Lower lobe of right lung (tissue), 2 donors: ENCODE measurements around the gene CACNA2D2. TPM values are rescaled to one million over a fixed set of nuclear protein-coding genes. Genes with fewer than 3 reads are reported as not detected.

ENCODE experiments used
- ATAC-seq, 2 donors: fragments of 200-7000 bp; cut with Tn5 transposase; one replicate each; pipeline ENCODE4 v1.9.1; 2020 to 2022; ENCODE audit warnings: mild to moderate bottlenecking in 2 of 2, moderate library complexity in 2 of 2
- DNase-seq: peaks from one replicate; pipeline ENCODE4 v3.0.0-alpha.2; 2020
- H3K27ac ChIP-seq: fragments of 200-600 bp; one replicate; pipeline ENCODE4 v1.8.0; 2022
- H3K27me3 ChIP-seq: fragments of 200-600 bp; one replicate; pipeline ENCODE4 v1.8.0; 2022; ENCODE audit warnings: low read depth
- H3K36me3 ChIP-seq: fragments of 200-600 bp; one replicate; pipeline ENCODE4 v1.8.0; 2022; ENCODE audit warnings: mild to moderate bottlenecking
- H3K4me1 ChIP-seq: fragments of 200-600 bp; one replicate; pipeline ENCODE4 v1.8.0; 2022
- H3K4me3 ChIP-seq: fragments of 200-600 bp; one replicate; pipeline ENCODE4 v1.8.0; 2022; ENCODE audit warnings: mild to moderate bottlenecking
- H3K9me3 ChIP-seq: fragments of 200-600 bp; one replicate; pipeline ENCODE4 v1.8.0; 2022
- intact Hi-C: fragments of 100-400 bp; cut with DNase I; formaldehyde crosslinking; loops from one replicate; pipeline ENCODE4 v1.11.0; 2022
- total RNA-seq: library from RNA; stranded (reverse); fragmentation: NEBNext Ultra II Directional; extraction: Animal tissue kit (Norgen Biotek cat#: 25700); gene quantifications from one replicate; pipeline ENCODE4 v1.2.1, GENCODE V29; 2021
- TF ChIP-seq, protein P1 (sequence below): fragments of 200-600 bp; IDR thresholded peaks from one replicate; pipeline ENCODE4 v1.8.0; 2022; ENCODE audit warnings: antibody characterized with exemption, mild to moderate bottlenecking
- donor health status: DM: no; HTN: yes; CAD: no; lungs with severe emphysema.

Gene CACNA2D2
- total RNA-seq, 1 donor from 2014 or later, result 105 TPM

DNA sequence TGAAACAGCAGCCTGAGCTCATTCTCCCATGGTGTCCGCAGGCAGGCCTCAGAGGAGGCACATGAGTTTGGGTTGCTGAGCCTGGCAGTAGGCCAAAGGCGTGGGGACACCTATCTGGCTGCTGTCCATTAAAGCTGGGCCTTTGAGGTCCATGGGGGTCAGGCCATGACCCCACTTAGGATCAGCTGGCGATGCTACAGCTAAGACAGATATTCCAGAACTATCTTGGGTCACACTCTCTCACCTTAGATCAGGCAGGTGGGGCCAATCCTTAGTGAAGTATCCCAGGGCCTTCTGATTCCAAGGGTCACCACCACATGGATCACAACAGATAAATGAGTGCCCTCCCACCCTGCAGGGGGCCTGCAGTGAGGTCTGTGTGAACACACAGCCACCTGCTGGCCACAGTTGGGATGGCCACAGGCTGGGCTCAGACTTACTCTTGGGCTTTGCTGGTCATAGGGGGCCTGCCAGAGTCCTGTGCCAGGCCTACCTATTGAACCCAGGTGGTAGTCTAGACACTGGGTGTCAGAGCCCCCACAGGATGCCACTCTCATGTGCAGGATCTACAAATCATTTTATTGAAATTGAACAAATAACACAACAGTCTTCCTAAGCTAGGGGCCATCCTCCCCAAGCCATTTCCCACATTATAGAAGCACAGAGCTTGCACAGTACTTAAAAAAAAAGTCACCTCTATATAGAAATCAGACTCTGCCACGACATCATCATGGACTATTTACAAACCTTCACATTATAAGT is 178.9 kb downstream of the CACNA2D2 start:
- ATAC-seq, result peak; percentile 7 to 9
- Histone ChIP-seq H3K9me3 (no peaks in the 10 kb centered on the region), H3K4me1 (peaks cover 75% of the 10 kb centered on the region), H3K4me3 (peak overlapping the region; percentile 9), H3K27ac (peak overlapping the region; percentile 98), H3K36me3 (peaks cover 28% of the 10 kb centered on the region), H3K27me3 (no peaks in the 10 kb centered on the region)
- intact Hi-C loops, result no loop called here
- TF ChIP-seq, protein P1, sequence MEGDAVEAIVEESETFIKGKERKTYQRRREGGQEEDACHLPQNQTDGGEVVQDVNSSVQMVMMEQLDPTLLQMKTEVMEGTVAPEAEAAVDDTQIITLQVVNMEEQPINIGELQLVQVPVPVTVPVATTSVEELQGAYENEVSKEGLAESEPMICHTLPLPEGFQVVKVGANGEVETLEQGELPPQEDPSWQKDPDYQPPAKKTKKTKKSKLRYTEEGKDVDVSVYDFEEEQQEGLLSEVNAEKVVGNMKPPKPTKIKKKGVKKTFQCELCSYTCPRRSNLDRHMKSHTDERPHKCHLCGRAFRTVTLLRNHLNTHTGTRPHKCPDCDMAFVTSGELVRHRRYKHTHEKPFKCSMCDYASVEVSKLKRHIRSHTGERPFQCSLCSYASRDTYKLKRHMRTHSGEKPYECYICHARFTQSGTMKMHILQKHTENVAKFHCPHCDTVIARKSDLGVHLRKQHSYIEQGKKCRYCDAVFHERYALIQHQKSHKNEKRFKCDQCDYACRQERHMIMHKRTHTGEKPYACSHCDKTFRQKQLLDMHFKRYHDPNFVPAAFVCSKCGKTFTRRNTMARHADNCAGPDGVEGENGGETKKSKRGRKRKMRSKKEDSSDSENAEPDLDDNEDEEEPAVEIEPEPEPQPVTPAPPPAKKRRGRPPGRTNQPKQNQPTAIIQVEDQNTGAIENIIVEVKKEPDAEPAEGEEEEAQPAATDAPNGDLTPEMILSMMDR, result peak; percentile 87
- DNase-seq, result peak; percentile 81

DNA sequence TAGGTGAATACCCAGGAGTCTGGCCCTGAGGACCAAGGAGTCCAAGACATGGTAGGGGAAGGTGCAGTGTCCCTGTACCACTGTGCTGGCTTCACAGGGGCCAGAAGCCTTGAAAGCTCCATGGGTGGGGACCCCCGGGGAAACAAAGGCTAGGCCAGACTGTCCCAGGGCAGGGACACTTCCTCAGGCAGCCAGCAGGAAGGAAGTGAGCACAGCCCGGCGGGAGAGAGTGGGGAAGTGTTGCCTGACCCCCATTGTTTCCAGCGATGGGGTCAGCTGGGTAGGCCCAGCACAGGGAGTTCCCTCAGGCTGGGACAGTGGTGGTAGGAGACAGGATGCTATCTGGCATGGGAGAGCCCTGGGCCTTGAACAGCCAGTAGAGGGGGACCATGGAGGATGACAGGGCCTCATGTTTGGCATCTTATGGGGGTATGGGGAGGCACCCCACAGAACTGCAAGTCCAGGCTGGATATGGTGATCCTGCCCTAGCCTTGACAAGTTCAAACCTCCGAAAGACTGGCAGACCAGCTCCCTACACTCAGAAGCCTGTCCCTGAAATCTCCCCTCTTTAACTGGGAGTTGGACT is 179.7 kb downstream of the CACNA2D2 start:
- intact Hi-C loops, result no loop called here
- ATAC-seq (peak in 1 of 2 donors; percentile 4), DNase-seq (peak; percentile 72)

DNA sequence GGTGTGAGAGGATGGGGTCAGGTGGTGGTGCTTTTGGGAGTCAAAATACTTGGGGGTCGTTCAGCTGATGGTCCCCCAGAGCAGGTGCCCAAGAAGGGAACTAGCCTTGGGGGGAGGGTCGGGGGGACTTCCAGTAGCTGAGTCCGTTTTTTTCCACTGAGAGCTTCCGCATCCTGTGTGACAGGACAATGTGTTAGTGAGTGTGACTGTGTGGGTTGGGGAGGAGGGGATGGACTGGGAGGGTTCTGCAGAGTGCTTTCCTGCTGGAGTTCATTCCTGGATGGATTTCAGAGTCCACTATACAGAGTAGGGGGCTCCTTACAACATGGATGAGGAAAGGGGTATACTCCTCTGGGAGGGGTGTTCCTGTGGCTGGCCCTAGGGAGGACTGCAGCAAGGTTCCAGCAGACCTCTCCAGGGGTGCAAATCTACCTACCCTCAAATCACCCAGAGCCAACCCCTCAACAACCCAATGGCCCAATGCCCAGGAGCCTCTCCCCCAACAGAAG is 180.3 kb downstream of the CACNA2D2 start:
- H3K27me3 ChIP-seq, result no peaks in the 10 kb centered on the region
- H3K9me3 ChIP-seq, result no peaks in the 10 kb centered on the region
- TF ChIP-seq, protein P1, result no peak
- intact Hi-C loops, result no loop called here
- ATAC-seq (peak in 1 of 2 donors; percentile 0), DNase-seq (no peak)
- H3K4me3 ChIP-seq, result peak overlapping the region; percentile 91
- peak overlapping the region; percentile 98 for H3K27ac ChIP-seq
- peaks cover 37% of the 10 kb centered on the region for H3K36me3 ChIP-seq
- H3K4me1 ChIP-seq, result peaks cover 81% of the 10 kb centered on the region

More for the DNA sequence above, 179.7 kb downstream of the CACNA2D2 start:
- peaks cover 31% of the 10 kb centered on the region for H3K36me3 ChIP-seq
- TF ChIP-seq, protein P1, result peak; percentile 11
- H3K4me1 ChIP-seq, result peaks cover 81% of the 10 kb centered on the region
- no peaks in the 10 kb centered on the region for H3K27me3 ChIP-seq
- peak overlapping the region; percentile 91 for H3K4me3 ChIP-seq
- H3K27ac ChIP-seq, result peak overlapping the region; percentile 98
- H3K9me3 ChIP-seq, result no peaks in the 10 kb centered on the region

DNA sequence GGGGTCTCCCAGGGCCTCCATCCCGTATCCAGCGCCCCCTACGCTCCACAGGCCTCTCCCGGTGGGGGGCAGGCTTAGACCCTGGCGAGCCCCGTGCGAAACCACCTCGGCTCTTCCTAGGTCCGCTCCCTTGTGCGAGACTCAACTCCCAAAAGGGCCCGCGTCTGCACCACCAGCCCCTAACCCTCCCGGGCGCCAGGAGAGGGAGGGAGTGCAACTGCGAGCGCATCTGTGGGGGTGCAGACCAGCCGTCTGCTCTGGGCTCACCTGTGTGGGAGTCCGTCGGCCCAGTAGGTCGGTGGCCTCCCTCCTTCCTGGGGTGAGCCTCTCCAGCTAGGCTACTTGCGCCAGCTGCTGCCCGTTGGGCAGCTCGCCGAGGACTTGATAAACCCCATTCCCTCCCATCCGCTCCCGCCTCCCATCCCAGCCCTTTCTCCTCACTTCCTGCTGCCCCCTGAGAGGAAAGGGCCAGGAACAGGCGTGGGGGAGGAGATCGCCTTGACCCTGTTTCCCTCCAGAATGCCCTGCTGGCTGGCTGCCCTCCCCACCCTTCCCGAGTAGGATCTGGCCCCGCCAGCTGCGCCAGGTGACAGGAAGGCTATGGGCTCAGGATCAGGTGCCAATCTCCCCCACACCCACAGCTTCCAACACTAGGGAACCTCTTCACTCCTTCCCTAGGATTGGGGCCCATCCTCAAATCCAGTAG is 180.9 kb downstream of the CACNA2D2 start, which contains the start of gene HYAL2:
Gene HYAL2, minus strand, starts transcription at position 360 of the 706 bp plus-strand sequence. CDS start 2,256 bp downstream, outside the sequence.
- intact Hi-C loops, result no loop called here
- peak within 1 kb of the TSS; percentile 98 for H3K27ac ChIP-seq
- H3K36me3 ChIP-seq, result peaks cover 43% of the 10 kb centered on the region
- peak within 1 kb of the TSS; percentile 91 for H3K4me3 ChIP-seq
- peaks cover 85% of the 10 kb centered on the region for H3K4me1 ChIP-seq
- H3K9me3 ChIP-seq, result no peaks in the 10 kb centered on the region
- TF ChIP-seq, protein P1, result no peak
- ATAC-seq, result peak in 1 of 2 donors; percentile 15
- H3K27me3 ChIP-seq, result no peaks in the 10 kb centered on the region
- DNase-seq, result peak; percentile 77

DNA sequence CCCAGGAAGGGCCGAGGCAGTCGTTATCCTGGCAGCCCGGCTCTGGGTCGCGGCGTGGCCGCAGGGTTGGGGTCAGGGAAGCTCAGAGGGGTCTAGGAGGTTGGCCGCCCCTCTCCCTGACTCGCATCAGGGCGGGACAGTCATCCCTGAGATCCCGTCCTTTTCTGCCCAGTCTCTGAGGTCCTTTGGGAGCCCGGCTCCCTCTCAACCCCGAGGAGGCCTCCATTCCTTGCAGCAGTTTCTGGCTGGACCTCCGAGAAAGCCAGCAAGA is 181.4 kb downstream of the CACNA2D2 start:
- Histone ChIP-seq H3K36me3 (peaks cover 48% of the 10 kb centered on the region), H3K4me3 (peak overlapping the region; percentile 91), H3K27ac (peak overlapping the region; percentile 98), H3K27me3 (no peaks in the 10 kb centered on the region), H3K9me3 (no peaks in the 10 kb centered on the region), H3K4me1 (peaks cover 85% of the 10 kb centered on the region)
- ATAC-seq (no peak), DNase-seq (no peak)
- TF ChIP-seq, protein P1, result no peak
- intact Hi-C loops, result no loop called here
